ENCODE results near the gene PTGES3L. TPM values are rescaled to one million over a fixed set of nuclear protein-coding genes. Genes with fewer than 3 reads are reported as not detected.
"Not testable (repeated sequence)": the region's sequence is repeated elsewhere in the genome, so short reads cannot be mapped to it uniquely, and the experiment has no call there.

PTGES3L gene
- total and polyA plus RNA-seq, 7 experiments from 2014 or later, result 0.69 to 0.94 TPM; not detected in 5

DNA sequence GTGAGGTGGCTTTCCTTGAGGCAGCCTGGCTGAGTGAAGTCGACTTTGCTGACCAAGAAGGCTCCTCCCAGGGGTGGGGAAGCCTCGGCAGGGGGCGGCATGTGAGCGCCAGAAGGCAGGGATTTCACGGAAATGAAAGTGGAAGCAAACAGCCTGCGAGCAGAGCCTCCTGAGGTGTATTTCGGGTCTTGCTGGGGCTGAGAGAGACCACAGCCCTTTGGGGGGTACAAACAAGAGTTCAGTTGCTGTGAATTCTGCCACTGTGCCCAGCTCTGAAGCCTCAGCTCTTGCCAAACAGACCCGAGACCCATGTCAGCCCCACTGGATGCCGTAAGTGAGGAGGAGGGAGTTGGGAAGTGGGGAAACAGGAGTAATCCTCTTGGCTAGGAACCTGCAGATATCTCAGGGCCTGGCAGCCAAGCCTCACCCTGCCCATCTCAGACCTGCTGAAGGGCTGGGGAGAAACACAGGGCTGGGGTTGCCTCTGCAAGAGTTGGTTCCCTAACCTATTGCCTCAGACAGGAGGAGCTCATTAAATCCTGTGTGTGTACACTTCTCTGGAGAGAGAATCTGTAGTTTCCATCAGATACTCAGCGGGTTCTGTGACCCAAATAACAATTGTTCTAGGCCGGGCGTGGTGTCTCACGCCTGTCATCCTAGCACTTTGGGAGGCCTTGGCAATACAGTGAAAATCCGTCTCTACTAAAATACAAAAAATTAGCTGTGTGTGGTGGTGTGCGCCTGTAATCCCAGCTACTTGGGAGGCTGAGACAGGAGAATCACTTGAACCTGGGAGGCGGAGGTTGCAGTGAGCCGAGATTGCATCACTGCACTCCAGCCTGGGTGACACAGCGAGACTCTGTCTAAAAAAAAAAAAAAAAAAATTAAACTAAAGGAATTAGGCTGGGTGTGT is 27.0 kb upstream of the PTGES3L start, which contains the start of gene IFI35:
Gene IFI35 (plus strand): TSS at position 146 of the 913 bp plus-strand sequence. CDS start 164 bp downstream, at position 310.
- DNase-seq, result peak; percentile 63 to 85 (median 82)

DNA sequence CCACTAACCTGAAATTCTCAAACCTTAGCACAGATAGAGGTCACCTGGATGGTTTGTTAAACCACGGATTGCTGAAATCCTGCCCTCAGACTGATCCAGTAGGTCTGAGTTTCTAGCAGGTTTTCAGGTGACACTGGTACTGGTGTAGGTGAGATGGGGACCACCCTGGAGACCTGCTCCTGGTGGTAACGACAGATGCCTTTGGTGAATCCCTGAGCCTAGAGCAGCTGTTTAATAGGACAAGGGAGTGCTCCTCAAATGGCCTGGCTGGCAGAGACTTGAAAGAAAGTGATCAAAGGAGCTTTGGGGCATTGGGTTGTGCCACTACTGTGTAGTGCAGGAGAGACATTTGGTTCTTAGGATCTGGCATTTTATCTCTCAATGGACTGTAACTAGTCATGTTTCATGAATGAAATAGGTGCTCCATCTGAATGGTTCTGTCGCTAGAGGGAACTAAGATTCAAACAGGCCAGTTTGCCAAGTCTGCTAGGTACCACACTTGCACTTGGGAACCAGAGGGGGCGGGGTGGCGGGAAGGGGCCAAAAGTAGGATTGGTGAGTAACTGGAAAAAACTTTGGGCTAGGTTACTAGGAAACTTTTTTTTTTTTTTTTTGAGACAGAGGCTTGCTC is 23.8 kb upstream of the PTGES3L start:
- POLR2A ChIA-PET, result no interaction called here
- no peaks in the 10 kb centered on the region for H3K27me3 ChIP-seq (ENCODE audit: control insufficient read depth in 2 of 2, insufficient read depth in 2 of 2, low read length in 2 of 2)
- no peak overlapping the region for H3K4me3 ChIP-seq (ENCODE audit: low read length)
- intact Hi-C loops (cut with micrococcal nuclease), result no loop called here
- Mint-ChIP-seq H3K27ac (peak overlapping the region in 5 of 9 donors; percentile 14 to 29 (median 21)), H3K9me3 (no peaks in the 10 kb centered on the region), H3K4me1 (peaks cover 11 to 29% (median 23%) of the 10 kb centered on the region in 7 donors), H3K27me3 (no peaks in the 10 kb centered on the region), H3K36me3 (peaks cover 0 to 24% (median 17%) of the 10 kb centered on the region in 5 donors), H3K4me3 (no peak overlapping the region)
- H3K9me3 ChIP-seq (ENCODE audit: control insufficient read depth in 2 of 3, low read length in 3 of 3), result no peaks in the 10 kb centered on the region
- ATAC-seq, result no peak
- peaks cover 10 to 12% of the 10 kb centered on the region in 2 donors for H3K4me1 ChIP-seq (ENCODE audit: control insufficient read depth in 2 of 2, insufficient read depth in 2 of 2, low read length in 2 of 2)
- H3K36me3 ChIP-seq (ENCODE audit: control insufficient read depth in 2 of 3, insufficient read depth in 3 of 3, low read length in 3 of 3), result peaks cover 8 to 38% (median 10%) of the 10 kb centered on the region in 3 experiments
- CTCF ChIA-PET, result interaction anchor here (0.7 to 1.2 kb wide), 2 partner anchors 104 to 336 kb away, joined by 3 read pairs; no protein-coding TSS in a partner anchor
- peak overlapping the region; percentile 57 for H3K27ac ChIP-seq (ENCODE audit: low read depth, low read length)
- DNase-seq, result no peak

More for the DNA sequence above, 27.0 kb upstream of the PTGES3L start, which contains the start of gene IFI35:
- peak within 1 kb of the TSS; percentile 86 to 100 (median 100) for H3K4me3 Mint-ChIP-seq
- Histone ChIP-seq H3K4me1 (ENCODE audit: control insufficient read depth in 2 of 2, insufficient read depth in 2 of 2, low read length in 2 of 2) (no peaks in the 10 kb centered on the region), H3K36me3 (ENCODE audit: control insufficient read depth in 2 of 3, insufficient read depth in 3 of 3, low read length in 3 of 3) (peaks cover 4 to 27% (median 5%) of the 10 kb centered on the region in 3 experiments), H3K27ac (ENCODE audit: low read depth, low read length) (peak within 1 kb of the TSS; percentile 99), H3K9me3 (ENCODE audit: control insufficient read depth in 2 of 3, low read length in 3 of 3) (no peaks in the 10 kb centered on the region), H3K27me3 (ENCODE audit: control insufficient read depth in 2 of 2, insufficient read depth in 2 of 2, low read length in 2 of 2) (no peaks in the 10 kb centered on the region), H3K4me3 (ENCODE audit: low read length) (peak within 1 kb of the TSS; percentile 97)
- ATAC-seq, result peak; percentile 99
- peaks cover 6 to 25% (median 24%) of the 10 kb centered on the region in 7 donors for H3K4me1 Mint-ChIP-seq
- peak within 1 kb of the TSS; percentile 94 to 100 (median 100) for H3K27ac Mint-ChIP-seq
- ChIA-PET POLR2A (interaction anchor here (0.7 to 3.2 kb wide), 11 partner anchors 8 to 354 kb away, joined by 3 to 31 read pairs (median 4); partner anchors contain the start of genes RPL27, TMEM106A and VAT1), CTCF (interaction anchor here (0.6 to 1.2 kb wide), 10 partner anchors 9 to 398 kb away, joined by 3 to 10 read pairs (median 3); partner anchors contain the start of genes RETREG3, RPL27 and TMEM106A)
- H3K36me3 Mint-ChIP-seq, result peaks cover 0 to 11% (median 4%) of the 10 kb centered on the region in 5 donors
- no peaks in the 10 kb centered on the region for H3K9me3 Mint-ChIP-seq
- no peaks in the 10 kb centered on the region for H3K27me3 Mint-ChIP-seq
- intact Hi-C loops (cut with micrococcal nuclease), result loop anchor here (1.0 to 2.0 kb wide), 13 partner anchors 9 to 476 kb away; partner anchors contain the start of genes NBR1 (in 2 of the 2), BRCA1 (in 1 of the 2), DHX8 (in 1 of the 2) and PTGES3L (in 1 of the 2)

DNA sequence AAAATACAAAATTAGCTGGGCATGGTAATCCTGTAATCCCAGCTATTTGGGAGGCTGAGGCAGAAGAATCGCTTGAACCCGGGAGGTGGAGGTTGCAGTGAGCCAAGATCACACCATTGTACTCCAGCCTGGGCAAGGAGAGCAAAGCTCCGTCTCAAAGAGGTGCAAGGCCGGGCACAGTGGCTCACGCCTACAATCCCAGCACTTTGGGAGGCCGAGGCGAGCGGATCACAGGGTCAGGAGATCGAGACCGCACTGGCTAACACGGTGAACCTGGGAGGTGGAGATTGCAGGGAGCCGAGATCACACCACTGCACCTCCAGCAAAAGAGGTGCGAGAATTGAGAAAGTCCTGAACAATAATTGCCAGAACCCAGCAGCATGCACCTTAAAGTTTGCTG is 21.0 kb upstream of the PTGES3L start:
- Mint-ChIP-seq H3K4me1 (peaks cover 21 to 29% (median 24%) of the 10 kb centered on the region in 7 donors), H3K27ac (peak overlapping the region in 3 of 9 donors; percentile 59 to 70 (median 65)), H3K36me3 (peaks cover 0 to 21% (median 17%) of the 10 kb centered on the region in 5 donors)
- H3K4me3 ChIP-seq (ENCODE audit: low read length); CTCF ChIA-PET; H3K27me3 Mint-ChIP-seq; H3K4me3 Mint-ChIP-seq; H3K27me3 ChIP-seq (ENCODE audit: control insufficient read depth in 2 of 2, insufficient read depth in 2 of 2, low read length in 2 of 2); DNase-seq; H3K9me3 Mint-ChIP-seq; intact Hi-C loops (cut with micrococcal nuclease); H3K9me3 ChIP-seq (ENCODE audit: control insufficient read depth in 2 of 3, low read length in 3 of 3); ATAC-seq: not testable (repeated sequence)
- POLR2A ChIA-PET, result interaction anchor here (1.4 kb wide), 1 partner anchor 171 kb away, joined by 4 read pairs; no protein-coding TSS in a partner anchor
- H3K36me3 ChIP-seq (ENCODE audit: control insufficient read depth in 2 of 3, insufficient read depth in 3 of 3, low read length in 3 of 3), result peaks cover 8 to 38% (median 10%) of the 10 kb centered on the region in 3 experiments
- H3K27ac ChIP-seq (ENCODE audit: low read depth, low read length), result peak overlapping the region; percentile 97
- H3K4me1 ChIP-seq (ENCODE audit: control insufficient read depth in 2 of 2, insufficient read depth in 2 of 2, low read length in 2 of 2), result peaks cover 15 to 18% of the 10 kb centered on the region in 2 donors

DNA sequence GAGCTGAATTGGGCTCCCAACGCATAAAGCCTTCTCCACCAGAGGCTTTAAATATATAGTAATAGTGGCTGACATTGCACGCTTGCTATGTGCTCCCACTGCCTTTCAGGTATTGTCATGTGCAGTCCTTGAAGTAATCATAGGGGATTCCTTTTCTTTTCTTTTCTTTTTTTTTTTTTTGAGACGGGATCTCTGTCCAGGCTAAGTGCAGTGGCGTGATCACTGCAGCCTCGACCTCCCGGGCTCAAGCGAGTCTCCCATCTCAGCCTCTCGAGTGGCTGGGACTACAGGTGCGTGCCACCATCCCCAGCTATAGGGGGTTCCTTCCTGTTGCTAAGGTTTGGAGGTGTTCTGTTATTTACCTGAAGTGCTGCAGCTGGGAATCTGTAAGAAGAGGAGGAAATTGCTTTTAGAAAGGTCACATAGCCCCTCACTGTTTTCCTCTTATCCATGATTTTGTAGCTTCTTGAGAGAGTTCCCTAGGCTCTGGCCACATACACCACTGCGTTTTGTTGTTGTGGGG is 19.2 kb upstream of the PTGES3L start:
- peaks cover 0 to 22% (median 17%) of the 10 kb centered on the region in 5 donors for H3K36me3 Mint-ChIP-seq
- intact Hi-C loops (cut with micrococcal nuclease), result loop anchor here (2.0 to 5.0 kb wide), 5 partner anchors 166 to 483 kb away; partner anchors contain the start of genes PSME3 (in 2 of the 2), DHX8 (in 1 of the 2), PSMC3IP (in 1 of the 2) and RETREG3 (in 1 of the 2)

DNA sequence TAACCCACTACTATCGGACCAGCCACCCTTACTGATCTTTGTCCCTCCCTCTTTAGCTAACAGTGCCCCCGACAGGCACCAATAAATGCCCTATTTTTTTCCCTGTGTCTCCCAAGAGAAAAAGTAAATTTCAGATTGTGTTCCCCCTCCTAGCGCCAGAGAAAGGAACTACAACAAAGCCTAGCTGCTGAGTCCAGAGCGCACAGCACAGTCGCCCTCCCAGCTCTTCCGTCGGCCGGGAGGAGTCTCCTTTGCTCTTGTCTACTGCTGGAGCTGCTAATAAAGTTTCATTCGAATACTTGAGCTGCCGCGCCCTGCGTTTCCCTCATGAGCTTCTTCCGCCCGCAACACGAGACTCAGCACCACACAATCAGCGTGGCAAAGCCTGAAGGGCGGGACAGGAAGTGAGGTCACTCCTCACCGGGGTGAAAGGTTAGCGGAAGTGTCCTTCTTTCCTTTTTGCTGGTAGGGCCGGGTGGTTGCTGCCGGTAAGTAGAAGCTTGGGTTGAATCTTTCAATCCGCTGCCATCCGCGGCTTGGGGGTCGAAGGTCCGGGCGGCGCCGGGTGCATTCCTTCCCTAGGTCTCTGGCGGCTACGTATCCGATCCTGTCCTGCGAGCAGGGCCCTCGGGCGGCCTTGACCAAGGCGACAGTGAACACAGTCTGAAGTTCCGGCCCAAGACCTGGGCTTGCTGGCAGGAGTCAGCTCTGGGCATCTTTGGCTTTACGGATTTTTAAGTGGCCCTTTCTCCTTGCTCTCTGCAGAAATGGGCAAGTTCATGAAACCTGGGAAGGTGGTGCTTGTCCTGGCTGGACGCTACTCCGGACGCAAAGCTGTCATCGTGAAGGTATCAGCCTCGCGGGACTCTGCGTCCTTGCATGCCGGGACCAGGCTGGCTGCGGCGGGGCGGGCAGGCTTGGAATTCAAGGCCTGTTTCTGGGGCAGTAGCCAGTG is 18.4 kb upstream of the PTGES3L start, which contains the start of gene RPL27:
Gene RPL27 (plus strand): TSS at position 436 of the 955 bp plus-strand sequence. CDS start 332 bp downstream, at position 768.
- Histone ChIP-seq H3K36me3 (ENCODE audit: control insufficient read depth in 2 of 3, insufficient read depth in 3 of 3, low read length in 3 of 3) (peaks cover 8 to 36% (median 9%) of the 10 kb centered on the region in 3 experiments), H3K4me1 (ENCODE audit: control insufficient read depth in 2 of 2, insufficient read depth in 2 of 2, low read length in 2 of 2) (peaks cover 15 to 18% of the 10 kb centered on the region in 2 donors), H3K27ac (ENCODE audit: low read depth, low read length) (peak within 1 kb of the TSS; percentile 97), H3K9me3 (ENCODE audit: control insufficient read depth in 2 of 3, low read length in 3 of 3) (no peaks in the 10 kb centered on the region), H3K27me3 (ENCODE audit: control insufficient read depth in 2 of 2, insufficient read depth in 2 of 2, low read length in 2 of 2) (no peaks in the 10 kb centered on the region), H3K4me3 (ENCODE audit: low read length) (peak within 1 kb of the TSS; percentile 91)
- no peaks in the 10 kb centered on the region for H3K27me3 Mint-ChIP-seq
- H3K4me3 Mint-ChIP-seq, result peak within 1 kb of the TSS; percentile 74 to 98 (median 95)
- CTCF ChIA-PET, result interaction anchor here (0.8 to 2.4 kb wide), 12 partner anchors 9 to 486 kb away, joined by 3 to 10 read pairs (median 4); partner anchors contain the start of genes DHX8, IFI35 and TMEM106A
- peaks cover 16 to 29% (median 24%) of the 10 kb centered on the region in 7 donors for H3K4me1 Mint-ChIP-seq
- peak within 1 kb of the TSS; percentile 89 to 100 (median 99) for H3K27ac Mint-ChIP-seq
- H3K9me3 Mint-ChIP-seq, result no peaks in the 10 kb centered on the region
- DNase-seq, result peak; percentile 89 to 99 (median 98)
- intact Hi-C loops (cut with micrococcal nuclease), result loop anchor here (1.0 to 5.0 kb wide), 19 partner anchors 8 to 485 kb away; partner anchors contain the start of genes AARSD1 (in 2 of the 2), BRCA1 (in 2 of the 2), DHX8 (in 2 of the 2) and PSME3 (in 2 of the 2)
- POLR2A ChIA-PET, result interaction anchor here (0.5 to 3.4 kb wide), 41 partner anchors 9 to 1200 kb away, joined by 3 to 68 read pairs (median 6); partner anchors contain the start of genes ARL4D, BECN1, DHX8 and DNAJC7
- peak; percentile 97 for ATAC-seq
- peaks cover 0 to 22% (median 13%) of the 10 kb centered on the region in 5 donors for H3K36me3 Mint-ChIP-seq

More for the DNA sequence above, 19.2 kb upstream of the PTGES3L start:
- no peak for ATAC-seq
- H3K27ac ChIP-seq (ENCODE audit: low read depth, low read length), result peak overlapping the region; percentile 97
- H3K36me3 ChIP-seq (ENCODE audit: control insufficient read depth in 2 of 3, insufficient read depth in 3 of 3, low read length in 3 of 3), result peaks cover 8 to 38% (median 10%) of the 10 kb centered on the region in 3 experiments
- no peaks in the 10 kb centered on the region for H3K27me3 ChIP-seq (ENCODE audit: control insufficient read depth in 2 of 2, insufficient read depth in 2 of 2, low read length in 2 of 2)
- ChIA-PET POLR2A (interaction anchor here (0.5 to 3.4 kb wide), 22 partner anchors 8 to 1199 kb away, joined by 3 to 68 read pairs (median 9); partner anchors contain the start of genes BECN1, DHX8, DNAJC7 and IFI35), CTCF (interaction anchor here (0.9 to 2.4 kb wide), 5 partner anchors 12 to 485 kb away, joined by 3 to 10 read pairs (median 6); partner anchors contain the start of genes DHX8 and TMEM106A)
- peak overlapping the region; percentile 91 for H3K4me3 ChIP-seq (ENCODE audit: low read length)
- Mint-ChIP-seq H3K4me3 (peak overlapping the region; percentile 74 to 98 (median 95)), H3K27ac (peak overlapping the region; percentile 89 to 100 (median 99)), H3K27me3 (no peaks in the 10 kb centered on the region), H3K4me1 (peaks cover 17 to 29% (median 24%) of the 10 kb centered on the region in 7 donors), H3K9me3 (no peaks in the 10 kb centered on the region)
- H3K9me3 ChIP-seq (ENCODE audit: control insufficient read depth in 2 of 3, low read length in 3 of 3), result no peaks in the 10 kb centered on the region
- peaks cover 15 to 18% of the 10 kb centered on the region in 2 donors for H3K4me1 ChIP-seq (ENCODE audit: control insufficient read depth in 2 of 2, insufficient read depth in 2 of 2, low read length in 2 of 2)
- DNase-seq, result no peak

Data from naive thymus-derived CD4-positive, alpha-beta T cell (primary cell).